Breast epithelium (tissue), 3 donors: ENCODE data around the gene GMFB.
A peak's percentile ranks its signal among the peaks of the same experiment; 100 is the strongest.

Experiments
- POLR2A ChIP-seq: fragments of 450-650 bp; IDR thresholded peaks from one replicate; pipeline ENCODE4 v1.6.1; 2016; ENCODE audit warnings: antibody characterized with exemption, mild to moderate bottlenecking, moderate library complexity
- TF ChIP-seq, protein P1 (sequence below), 3 donors: fragments of 450-650 bp; IDR thresholded peaks; one replicate each; pipeline ENCODE4 v1.5.1; 2016 to 2017; ENCODE audit warnings: antibody characterized with exemption in 3 of 3, mild to moderate bottlenecking in 3 of 3, moderate library complexity in 3 of 3

GRCh38 chr14:54509546-54510501, 21.0 kb upstream of the GMFB start, which contains the start of gene CGRRF1:
- TF ChIP-seq, protein P1, sequence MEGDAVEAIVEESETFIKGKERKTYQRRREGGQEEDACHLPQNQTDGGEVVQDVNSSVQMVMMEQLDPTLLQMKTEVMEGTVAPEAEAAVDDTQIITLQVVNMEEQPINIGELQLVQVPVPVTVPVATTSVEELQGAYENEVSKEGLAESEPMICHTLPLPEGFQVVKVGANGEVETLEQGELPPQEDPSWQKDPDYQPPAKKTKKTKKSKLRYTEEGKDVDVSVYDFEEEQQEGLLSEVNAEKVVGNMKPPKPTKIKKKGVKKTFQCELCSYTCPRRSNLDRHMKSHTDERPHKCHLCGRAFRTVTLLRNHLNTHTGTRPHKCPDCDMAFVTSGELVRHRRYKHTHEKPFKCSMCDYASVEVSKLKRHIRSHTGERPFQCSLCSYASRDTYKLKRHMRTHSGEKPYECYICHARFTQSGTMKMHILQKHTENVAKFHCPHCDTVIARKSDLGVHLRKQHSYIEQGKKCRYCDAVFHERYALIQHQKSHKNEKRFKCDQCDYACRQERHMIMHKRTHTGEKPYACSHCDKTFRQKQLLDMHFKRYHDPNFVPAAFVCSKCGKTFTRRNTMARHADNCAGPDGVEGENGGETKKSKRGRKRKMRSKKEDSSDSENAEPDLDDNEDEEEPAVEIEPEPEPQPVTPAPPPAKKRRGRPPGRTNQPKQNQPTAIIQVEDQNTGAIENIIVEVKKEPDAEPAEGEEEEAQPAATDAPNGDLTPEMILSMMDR (IDR thresholded peaks at IDR 0.05) = peak; percentile 54 to 65 (median 59)
- TF ChIP-seq POLR2A = peak; percentile 68
